K562 (cell line): ENCODE measurements around the gene IFNA5.

Experiments used
- CBX3 ChIP-seq, 2 experiments: IDR thresholded peaks; 1 replicate in 1 of 2; 2 replicates in 1 of 2; pipeline ENCODE4 v1.6.1; 2012; ENCODE audit warnings: inconsistent platforms in 2 of 2, low read length in 2 of 2, borderline replicate concordance in 1 of 2, control low read depth in 1 of 2
- CEBPZ ChIP-seq: fragments of 150-350 bp; IDR thresholded peaks from 2 replicates; pipeline ENCODE4 v1.6.1; 2014; ENCODE audit warnings: low read depth, mild to moderate bottlenecking, low read length, borderline replicate concordance
- CTCF ChIP-seq, 3 experiments: IDR thresholded peaks in 2 of 3; conservative IDR thresholded peaks in 1 of 3; 2 replicates each; pipeline ENCODE4 v1.5.1; 2011 to 2012; ENCODE audit warnings: low read length in 3 of 3, mild to moderate bottlenecking in 3 of 3, control low read depth in 2 of 3, improper control_type of control experiment in 1 of 3, inconsistent platforms in 1 of 3, low read depth in 1 of 3, mixed read lengths in 1 of 3, moderate library complexity in 1 of 3; ENCODE audit not compliant: insufficient read depth in 2 of 3
- EZH2 ChIP-seq: IDR thresholded peaks from 2 replicates; pipeline ENCODE4 v1.6.1; 2012; ENCODE audit warnings: low read depth, mild to moderate bottlenecking, inconsistent platforms, low read length, borderline replicate concordance
- GABPA ChIP-seq: fragments of 200-800 bp; sonication (Bioruptor generic); conservative IDR thresholded peaks from 2 replicates; pipeline ENCODE4 v1.6.1; 2016; ENCODE audit warnings: low read depth, missing genetic modification characterization, missing compliant biosample characterization

- no peak for TF ChIP-seq CBX3 (IDR thresholded peaks at IDR 0.05; ENCODE audit: borderline replicate concordance in 1 of 2, low read length in 2 of 2)
- TF ChIP-seq GABPA = no peak
- no peak for TF ChIP-seq CTCF (IDR thresholded peaks at IDR 0.05 in 2 of 3, conservative IDR thresholded peaks at IDR 0.05 in 1 of 3; ENCODE audit: insufficient read depth in 2 of 3, low read depth in 1 of 3, low read length in 3 of 3)
- TF ChIP-seq CEBPZ = no peak
- no peak for TF ChIP-seq EZH2
Observed at GRCh38 chr9:21286659-21287058, 18.5 kb downstream of the IFNA5 start.
